ENCODE data around the gene EXOSC10.

- no peak for TF ChIP-seq CTCF (IDR thresholded peaks at IDR 0.05)
- TF ChIP-seq POLR2A (IDR thresholded peaks at IDR 0.05), result no peak
- TF ChIP-seq POLR2AphosphoS5 (IDR thresholded peaks at IDR 0.05), result no peak
These were observed 1.7 kb upstream of the EXOSC10 start for GRCh38 chr1:11101347-11101746.

All from prostate gland (tissue), 2 donors.